NCI-H510A (cell line): ENCODE measurements around the gene ZDHHC11B.
A peak's percentile ranks its signal among the peaks of the same experiment; 100 is the strongest.
"Not testable (repeated sequence)": the region's sequence is repeated elsewhere in the genome, so short reads cannot be mapped to it uniquely, and the experiment has no call there.

Experiments used
- DNase-seq: peaks from one replicate; lab custom pipeline; 2025; lab: John Stamatoyannopoulos, UW

Gene ZDHHC11B, protein sequence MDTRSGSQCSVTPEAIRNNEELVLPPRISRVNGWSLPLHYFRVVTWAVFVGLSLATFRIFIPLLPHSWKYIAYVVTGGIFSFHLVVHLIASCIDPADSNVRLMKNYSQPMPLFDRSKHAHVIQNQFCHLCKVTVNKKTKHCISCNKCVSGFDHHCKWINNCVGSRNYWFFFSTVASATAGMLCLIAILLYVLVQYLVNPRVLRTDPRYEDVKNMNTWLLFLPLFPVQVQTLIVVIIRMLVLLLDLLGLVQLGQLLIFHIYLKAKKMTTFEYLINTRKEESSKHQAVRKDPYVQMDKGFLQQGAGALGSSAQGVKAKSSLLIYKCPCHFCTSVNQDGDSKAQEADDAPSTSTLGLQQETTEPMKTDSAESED

DNA sequence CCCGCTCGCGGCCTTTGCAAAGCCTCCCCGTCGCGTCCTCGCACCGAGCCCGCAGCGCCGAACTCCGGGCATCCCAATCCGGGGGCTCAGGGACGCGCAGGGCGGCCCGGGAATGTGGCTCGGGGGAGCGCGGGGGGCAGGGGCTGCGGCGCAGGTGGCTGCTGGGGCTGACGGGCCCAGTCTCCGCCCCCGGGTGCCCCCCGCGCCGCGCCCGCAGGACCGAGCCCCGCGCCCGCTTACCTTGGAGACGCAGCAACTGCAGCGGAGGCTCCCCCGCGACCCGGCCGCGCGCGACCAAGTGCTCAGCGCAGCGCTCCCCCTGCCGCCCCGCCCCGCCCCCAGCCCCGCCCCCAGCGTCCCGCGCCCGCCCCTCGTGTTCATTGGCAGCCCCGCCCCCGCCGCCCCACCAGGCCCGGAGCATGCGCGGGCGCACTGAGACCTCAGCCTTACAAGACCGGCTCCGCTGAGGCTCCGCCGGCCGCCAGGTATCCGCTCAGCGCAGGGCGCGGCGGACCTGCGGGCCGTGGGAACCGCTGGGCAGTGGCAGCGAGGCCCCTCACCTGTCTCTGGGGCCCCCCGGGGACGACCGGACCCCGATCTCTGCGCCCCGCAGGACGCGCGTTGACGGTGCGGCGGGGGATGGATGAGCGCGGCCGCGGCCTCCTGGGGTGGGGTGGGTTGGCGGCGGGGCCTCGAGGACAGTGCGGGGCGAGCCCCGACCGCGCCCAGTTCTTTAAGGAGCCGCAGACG lies at the start of gene ZDHHC11B:
ZDHHC11B (minus strand) TSS at position 302 of the 750 bp plus-strand sequence. CDS start 17,810 bp downstream, outside the sequence.
- DNase-seq, result peak; percentile 99

DNA sequence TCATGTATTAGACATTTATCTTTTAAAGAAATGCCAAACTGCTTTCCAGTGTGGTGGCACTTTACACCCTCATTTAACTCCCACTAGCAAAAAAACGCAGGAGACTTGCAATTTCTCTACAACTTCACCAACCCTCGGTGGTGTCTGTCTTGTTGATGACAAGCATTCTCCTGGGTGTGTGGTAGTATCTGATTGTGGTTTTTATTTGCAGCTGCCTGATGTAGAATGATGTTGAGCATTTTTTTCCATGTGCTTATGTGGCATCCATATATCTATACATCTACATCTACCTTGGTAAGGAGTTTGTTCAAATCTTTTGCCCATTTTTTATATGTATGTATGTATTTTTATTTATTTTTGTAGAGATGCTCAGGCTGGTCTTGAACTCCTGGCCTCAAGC lies 49.5 kb upstream of the ZDHHC11B start:
- DNase-seq, result not testable (repeated sequence)

DNA sequence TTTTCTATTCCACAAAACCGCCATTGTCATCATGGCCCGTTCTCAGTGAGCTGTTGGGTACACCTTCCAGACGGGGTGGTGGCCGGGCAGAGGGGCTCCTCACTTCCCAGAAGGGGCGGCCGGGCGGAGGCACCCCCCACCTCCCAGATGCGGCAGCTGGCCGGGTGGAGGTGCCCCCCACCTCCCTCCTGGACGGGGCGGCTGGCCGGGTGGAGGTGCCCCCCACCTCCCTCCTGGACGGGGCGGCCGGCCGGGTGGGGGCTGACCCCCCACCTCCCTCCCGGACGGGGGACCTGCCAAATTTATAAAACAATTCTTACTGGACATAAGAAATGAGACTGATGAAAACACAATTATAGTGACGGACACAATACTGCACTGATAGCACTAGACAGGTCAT lies 43.7 kb upstream of the ZDHHC11B start:
- not testable (repeated sequence) for DNase-seq

DNA sequence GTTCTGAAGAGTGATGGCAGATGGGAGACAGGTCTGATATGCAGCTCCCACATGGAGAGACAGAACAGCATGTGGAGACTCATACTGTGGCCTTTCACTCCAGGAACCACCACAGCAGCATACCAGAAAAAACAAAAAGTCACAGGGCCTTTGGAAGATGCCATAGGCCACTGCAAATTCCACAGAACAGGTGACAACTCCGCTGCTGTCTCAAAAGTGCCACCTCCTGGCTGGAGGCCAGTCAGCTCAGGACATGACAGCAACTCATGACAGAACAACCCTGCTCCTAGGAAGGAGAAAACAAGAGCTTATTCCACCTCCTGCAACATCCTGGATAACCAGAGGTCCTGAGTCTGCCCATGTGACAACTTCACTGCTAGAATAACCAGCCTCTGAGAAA lies 41.0 kb upstream of the ZDHHC11B start:
- not testable (repeated sequence) for DNase-seq

DNA sequence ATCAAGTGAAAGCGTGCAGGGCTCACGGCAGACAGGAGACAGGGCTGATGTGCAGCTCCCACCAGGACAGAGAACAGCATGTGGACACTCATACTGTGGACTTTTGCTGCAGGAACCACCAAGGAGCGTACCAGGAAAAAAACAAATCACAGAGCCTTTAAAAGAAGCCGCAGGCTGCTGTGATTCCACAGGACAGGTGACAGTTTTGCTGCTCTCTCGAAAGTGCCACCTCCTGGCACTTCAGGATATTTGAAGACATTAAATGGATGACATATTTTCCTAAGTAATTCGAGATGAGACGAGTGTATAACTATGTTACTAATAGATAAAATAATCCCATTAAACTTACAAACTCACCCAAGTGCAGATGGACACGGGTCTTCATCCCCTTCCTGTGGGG lies 37.0 kb upstream of the ZDHHC11B start:
- DNase-seq, result no peak

DNA sequence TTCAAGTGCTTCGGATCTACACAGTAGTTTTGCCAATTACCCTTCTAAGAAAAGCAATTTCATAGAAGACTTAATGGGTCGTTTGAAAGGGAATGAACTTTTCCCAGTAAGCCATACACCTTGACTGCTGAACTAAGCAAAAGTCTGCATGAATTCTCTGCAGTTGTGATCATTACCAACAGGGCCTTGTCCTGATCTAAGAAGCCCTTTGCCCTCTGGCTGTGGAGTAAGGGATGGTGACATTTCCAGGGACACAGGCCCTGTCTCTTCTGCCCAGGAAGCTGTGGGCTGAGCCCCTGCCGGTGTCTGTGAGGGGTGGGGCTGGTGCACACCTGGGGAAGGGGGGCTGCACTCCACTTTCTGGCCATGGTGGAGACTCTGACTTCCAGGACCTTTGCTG lies 35.7 kb upstream of the ZDHHC11B start:
- no peak for DNase-seq

DNA sequence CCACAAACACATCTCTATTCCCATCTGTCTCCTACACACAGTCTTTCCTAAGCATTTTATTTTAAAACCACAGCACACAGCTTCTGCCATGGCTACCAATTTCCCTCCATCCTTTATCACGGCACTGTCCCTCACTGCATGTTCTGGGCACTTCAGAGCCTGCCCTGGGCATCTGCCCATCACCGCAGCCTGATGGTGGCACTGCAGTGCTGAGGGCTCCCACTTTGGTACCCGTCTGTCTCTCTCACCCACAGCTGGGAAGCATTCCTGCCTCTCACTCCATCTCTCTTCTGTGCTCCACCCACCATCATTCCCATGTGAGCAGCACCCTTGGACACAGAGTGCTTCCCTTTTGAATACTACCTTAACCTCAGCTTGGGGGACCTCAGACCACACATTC lies 34.5 kb upstream of the ZDHHC11B start:
- DNase-seq, result no peak

DNA sequence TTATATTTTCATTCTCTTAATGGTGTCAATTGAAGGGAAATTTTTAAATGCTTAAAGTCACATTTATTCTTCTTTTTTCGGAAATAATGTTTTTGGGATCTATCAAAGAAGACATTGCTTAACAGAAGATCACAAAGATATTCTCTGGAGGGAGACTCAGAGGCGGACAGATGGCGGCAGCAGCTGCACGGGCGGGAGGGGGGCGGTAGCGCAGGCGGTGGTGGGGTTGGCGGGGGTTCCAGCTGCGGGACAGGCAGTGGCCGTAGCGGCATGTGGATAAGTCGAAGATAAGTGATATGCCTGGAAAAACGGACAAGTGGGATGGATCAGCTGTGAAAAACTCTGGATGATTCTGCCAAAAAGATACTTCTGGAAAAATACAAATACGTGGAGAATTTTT lies 31.6 kb upstream of the ZDHHC11B start:
- no peak for DNase-seq

DNA sequence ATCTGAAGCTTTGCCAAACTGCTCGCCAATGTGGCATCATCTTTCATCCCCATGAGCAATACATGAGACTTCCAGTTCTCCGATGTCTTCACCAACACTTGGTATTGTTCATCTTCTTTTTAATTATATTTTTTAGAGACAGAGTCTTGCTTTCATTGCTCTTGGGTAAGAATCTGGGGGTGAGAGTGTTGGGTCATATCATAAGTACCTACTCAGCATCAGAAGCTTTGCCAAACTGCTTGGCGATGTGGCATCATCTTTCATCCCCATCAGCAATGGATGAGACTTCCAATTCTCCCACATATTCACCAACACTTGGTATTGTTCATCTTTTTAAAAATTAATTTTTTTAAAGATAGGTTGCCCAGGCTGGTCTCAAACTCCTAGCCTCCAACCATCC lies 30.9 kb upstream of the ZDHHC11B start:
- DNase-seq, result no peak

DNA sequence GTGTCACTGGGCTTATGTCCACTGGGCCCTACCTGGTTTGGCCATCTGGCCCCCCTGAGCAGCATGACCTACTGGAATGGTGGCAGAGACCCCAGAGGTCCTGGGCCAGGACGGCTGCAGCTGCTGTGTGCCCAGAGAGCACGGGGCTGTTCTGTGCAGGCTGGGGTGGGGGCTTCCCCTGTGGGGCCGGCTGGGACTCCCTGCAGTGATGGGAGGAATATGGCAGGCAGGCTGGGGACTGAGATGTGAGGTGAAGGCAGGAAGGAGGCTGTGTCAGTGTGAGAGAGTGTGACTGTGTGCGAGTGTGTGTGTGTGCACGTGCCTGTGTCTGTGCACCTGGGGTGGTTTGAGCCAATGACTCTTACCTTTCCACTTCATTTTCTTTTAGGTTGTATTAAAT lies 29.0 kb upstream of the ZDHHC11B start:
- not testable (repeated sequence) for DNase-seq

DNA sequence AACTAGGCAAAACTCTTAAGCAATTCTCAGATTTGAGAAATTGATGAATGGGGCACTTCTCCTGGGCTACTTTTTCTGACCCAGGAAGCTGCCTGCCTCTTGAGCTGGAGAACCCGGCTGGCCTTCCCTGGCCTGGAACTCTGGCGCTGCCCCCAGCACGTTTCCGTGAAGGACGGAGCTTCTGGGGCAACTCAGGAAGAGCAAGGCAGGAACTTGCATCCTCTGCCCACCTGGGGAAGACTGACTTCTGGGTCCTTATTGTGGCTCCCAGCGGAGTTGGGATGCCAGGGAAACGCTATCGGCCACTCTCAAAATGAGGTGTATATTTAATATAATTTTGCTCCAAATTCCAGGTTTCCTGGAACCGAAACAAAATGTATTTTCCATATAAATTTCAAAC lies 26.9 kb upstream of the ZDHHC11B start:
- DNase-seq, result not testable (repeated sequence)

DNA sequence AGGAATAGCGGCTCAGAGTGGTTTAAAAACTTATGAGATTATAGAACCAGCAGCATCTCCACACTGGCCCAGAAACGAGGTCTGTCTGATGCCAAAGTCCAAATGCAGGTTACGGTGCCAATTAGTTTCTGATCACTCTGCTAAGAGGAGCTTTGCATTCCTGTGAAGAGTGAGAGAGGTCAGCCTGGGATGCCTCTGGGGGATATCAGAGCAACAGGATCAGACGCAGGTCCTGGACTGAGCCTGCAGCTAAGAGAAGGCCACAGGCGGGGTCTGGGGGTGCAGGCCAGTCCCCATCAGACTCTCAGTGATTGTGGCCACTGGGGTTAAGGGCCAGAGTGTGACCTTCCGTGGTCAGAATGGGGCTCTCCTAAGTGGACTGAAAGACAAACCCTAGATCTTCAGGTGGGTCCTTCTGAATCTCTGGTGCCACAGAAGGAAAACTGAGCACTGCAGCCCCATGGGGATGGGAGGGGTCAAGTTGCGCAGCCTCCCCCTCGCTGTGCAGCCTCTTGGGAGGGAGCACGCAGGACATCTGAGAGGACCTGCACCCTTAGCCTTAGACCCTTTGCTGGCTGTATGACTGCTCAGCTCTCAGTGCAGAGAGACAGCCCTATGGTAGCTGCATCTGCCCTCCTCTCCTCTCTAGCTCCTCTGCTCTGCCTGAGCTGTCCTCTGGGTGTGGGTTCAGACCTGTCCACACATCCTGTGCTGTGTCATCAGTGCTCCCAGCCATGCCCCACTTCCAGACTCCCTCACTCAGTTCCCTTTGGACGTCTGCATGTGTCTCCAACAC lies 23.4 kb upstream of the ZDHHC11B start:
- DNase-seq, result not testable (repeated sequence)

DNA sequence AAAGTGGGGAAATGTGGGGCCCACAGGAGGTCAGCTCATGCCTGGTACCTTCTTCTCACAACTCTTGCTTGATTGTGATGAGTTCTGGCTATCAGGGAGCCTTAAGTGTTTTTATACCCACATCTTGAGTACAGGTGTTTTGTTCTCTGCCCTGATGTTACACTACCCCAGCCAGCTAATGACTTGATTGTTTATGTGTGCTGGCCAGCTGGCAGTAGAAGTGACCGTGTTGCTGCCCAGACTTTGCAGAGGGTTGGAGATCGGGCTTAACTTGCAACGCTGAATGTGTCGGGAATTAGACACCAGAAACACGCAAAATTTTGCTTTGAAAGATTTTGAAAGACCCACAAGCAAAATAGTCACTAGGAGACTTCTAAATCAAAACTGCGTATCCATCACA lies 16.9 kb upstream of the ZDHHC11B start:
- DNase-seq, result no peak

DNA sequence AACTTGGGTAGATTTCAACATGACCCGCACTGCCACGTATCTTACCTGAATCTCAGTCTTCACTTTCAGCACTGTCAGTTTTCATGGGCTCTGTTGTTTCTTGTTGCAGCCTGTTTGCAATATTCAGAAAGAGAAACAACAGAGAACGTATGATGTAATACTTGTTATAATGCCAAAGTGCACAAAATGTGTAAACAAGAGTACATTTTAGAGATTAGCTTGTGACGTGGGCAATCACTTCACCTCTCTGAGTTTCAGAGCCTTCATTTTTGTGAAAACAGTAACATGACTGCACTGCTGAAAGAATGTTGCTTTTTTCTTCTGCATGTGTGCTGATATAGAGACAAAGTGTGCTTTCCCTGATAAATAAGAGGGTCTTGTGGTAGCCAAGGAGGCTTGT lies 16.5 kb upstream of the ZDHHC11B start:
- not testable (repeated sequence) for DNase-seq

DNA sequence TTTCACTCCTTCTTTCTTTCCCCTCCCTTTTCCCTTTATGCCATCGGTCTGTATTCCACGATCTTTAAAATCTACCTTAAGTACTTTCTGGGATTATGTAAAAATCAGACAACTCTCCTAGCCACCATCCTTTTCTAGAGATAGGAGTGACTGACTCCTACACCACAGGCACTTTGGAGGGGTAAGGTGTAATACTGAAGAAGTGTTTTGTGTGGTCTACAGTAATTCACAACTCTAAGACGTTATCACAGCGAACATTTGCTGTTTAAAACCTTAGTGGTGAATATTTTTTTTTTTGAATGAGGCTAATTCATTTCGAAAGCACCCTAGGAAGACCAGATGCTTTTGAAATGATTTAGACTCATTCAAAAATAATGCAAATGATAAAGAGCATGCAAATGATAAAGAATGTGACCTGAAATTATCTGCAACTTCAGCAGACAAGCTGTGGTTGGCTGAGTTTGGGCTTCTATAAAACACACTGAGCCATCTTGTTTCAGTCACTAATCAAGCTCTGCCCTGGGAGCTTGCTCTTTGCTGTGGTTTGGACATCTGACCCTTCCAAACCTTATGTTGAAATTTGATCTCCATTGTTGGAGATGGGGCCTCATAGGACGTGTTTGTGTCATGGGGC lies 14.1 kb upstream of the ZDHHC11B start:
- not testable (repeated sequence) for DNase-seq

DNA sequence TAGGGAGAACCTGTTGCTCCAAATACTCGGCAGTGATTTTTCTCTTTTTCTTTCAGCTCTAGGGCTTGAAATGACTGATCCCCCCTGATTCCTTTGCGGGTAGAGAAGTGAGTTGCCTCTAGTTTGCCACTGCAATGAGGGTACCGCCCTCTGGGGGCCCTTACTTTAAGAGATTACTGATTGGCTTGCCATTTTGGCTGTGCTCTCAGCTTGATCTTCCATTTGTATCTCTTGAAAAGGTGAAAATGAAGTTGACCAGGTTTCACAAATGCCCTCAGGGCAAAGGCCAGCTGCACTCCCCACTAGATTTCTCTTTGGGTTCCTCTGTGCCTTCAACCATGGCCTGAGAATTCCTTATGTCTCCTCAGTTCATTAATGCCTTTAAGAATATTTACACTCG lies 13.5 kb upstream of the ZDHHC11B start:
- not testable (repeated sequence) for DNase-seq

DNA sequence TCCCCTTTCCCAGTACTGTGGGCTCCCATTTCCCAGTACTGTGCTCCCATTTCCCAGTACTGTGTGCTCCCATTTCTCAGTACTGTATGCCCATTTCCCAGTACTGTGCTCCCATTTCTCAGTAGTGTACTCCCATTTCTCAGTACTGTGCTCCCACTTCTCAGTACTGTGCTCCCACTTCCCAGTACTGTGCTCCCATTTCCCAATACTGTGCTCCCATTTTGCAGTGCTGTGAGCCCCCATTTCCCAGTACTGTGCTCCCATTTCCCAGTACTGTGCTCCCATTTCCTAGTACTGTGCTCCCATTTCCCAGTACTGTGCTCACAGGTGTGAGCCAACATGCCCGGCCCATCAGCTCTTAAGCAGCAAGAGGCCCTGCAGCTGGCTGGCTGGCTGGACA lies 11.3 kb upstream of the ZDHHC11B start:
- not testable (repeated sequence) for DNase-seq

DNA sequence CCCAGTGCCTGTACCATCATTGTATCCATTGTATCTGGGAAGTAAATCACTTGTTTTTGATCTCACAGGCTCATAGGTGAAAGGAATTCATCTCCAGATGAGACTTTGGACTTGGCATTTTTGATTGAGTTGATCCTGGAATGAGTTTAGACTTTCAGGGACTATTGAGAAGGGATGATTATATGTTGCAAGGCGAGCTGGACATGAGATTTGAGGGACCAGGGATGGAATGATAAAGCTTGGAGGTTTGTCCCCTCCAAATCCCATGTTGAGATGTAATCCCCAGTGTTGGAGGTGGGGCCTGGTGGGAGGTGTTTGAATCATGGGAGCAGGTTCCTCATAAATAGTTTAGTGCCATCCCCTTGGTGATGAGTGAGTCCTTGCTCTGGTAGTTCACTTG lies 10.4 kb upstream of the ZDHHC11B start:
- DNase-seq, result not testable (repeated sequence)

DNA sequence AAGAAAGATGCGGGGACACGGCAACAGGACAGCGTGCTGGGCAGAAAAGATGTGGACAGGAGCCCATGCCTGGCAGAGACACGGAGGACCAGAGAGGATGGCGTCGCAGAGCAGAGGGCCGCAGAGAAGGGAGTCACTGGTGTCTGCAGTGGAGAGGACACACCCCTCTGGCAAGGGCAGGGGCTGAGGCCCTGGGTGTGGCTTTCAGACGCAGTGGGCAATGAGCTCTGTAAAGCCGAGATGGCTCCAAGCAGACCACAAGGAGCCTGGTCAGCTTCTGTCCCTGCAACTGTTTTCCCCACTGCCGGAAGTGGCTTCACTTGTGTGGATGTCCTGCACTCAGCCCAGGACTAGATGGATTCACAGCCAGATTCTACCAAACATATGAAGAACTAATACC lies 4.2 kb upstream of the ZDHHC11B start:
- not testable (repeated sequence) for DNase-seq

DNA sequence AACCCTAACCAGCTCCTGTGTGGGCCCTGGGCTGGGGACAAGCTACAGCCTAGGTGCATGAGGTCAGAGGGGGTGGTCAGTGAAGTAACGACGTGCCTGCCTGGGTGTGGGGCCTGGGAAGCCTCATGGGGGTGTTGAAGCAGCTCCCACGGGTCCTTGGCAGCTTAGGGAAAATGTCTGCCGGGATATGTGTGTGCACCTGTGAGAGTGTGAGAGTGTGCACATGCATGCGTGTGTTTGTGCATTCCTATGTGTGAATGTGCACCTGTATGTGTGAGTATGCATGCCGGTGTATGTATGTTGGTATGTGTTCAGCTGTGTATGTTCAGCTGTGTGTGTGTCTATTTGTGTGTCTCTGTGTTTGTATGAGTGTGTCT lies 3.3 kb upstream of the ZDHHC11B start:
- DNase-seq, result not testable (repeated sequence)

DNA sequence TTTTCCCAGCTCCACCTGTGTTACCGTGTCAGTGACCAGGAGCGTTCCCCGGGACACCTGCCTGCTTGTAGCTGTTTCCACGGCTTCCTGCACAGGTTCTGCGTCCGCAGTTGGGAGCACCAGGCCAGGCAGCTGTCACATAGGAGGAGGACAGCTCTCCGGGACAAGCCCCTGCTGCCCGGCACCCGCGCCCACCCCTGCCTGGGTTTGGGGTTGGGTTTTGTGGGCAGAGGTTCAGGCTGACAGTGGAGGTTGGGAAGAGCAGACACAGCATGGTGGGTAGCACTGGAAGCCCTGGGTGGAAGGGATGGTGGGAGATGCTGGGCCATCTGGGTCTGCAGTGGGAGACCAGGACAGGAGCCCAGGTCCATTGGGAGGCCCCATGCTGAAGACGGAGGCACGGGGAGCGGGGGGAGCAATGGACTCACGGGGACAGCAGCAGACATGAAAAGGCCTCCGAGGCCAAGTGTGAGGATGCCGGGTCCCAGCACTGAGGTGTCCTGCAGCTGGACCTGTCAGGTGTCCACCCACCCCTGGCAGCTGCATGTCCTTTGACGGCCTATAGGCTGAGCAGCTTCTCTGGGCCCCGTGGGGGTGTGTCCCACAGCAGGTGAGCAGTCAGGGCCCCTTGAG lies 2.8 kb upstream of the ZDHHC11B start:
- not testable (repeated sequence) for DNase-seq
